Kidney (tissue), 14 donors: ENCODE results near the gene FBN2. TPM values are rescaled to one million over a fixed set of nuclear protein-coding genes. Genes with fewer than 3 reads are reported as not detected.
A peak's percentile ranks its signal among the peaks of the same experiment; 100 is the strongest.

Experiments
- DNase-seq, 5 donors: peaks; one replicate each; pipeline ENCODE4 v3.0.0-alpha.2; 2013 to 2020
- FAIRE-seq: peaks from 2 replicates; lab custom pipeline; 2012; peaks lifted over from hg19 to GRCh38; lab: Jason Lieb, UNC
- H3K27ac ChIP-seq, 2 donors: one replicate each; pipeline ENCODE4 v1.7.0; 2013; ENCODE audit warnings: low read depth in 2 of 2, low read length in 2 of 2, inconsistent platforms in 1 of 2
- H3K27me3 ChIP-seq: one replicate; pipeline ENCODE4 v1.7.1; 2013; ENCODE audit warnings: low read length, inconsistent platforms; ENCODE audit not compliant: control insufficient read depth, insufficient read depth
- H3K36me3 ChIP-seq, 3 donors: one replicate each; pipeline versions ENCODE4 v1.7.0 to v1.7.1; 2013; ENCODE audit warnings: low read length in 3 of 3, control low read depth in 1 of 3, inconsistent platforms in 1 of 3; ENCODE audit not compliant: insufficient read depth in 3 of 3, control insufficient read depth in 2 of 3
- H3K4me1 ChIP-seq, 3 donors: one replicate each; pipeline versions ENCODE4 v1.7.0 to v1.7.1; 2013; ENCODE audit warnings: low read length in 3 of 3, inconsistent platforms in 1 of 3, low read depth in 1 of 3; ENCODE audit not compliant: control insufficient read depth in 2 of 3, insufficient read depth in 2 of 3
- H3K4me3 ChIP-seq, 3 donors: one replicate each; pipeline versions ENCODE4 v1.7.0 to v1.8.1; 2013; ENCODE audit warnings: low read length in 3 of 3, control low read depth in 1 of 3, inconsistent platforms in 1 of 3
- H3K9ac ChIP-seq, 3 donors: one replicate each; pipeline versions ENCODE4 v1.7.0 to v1.7.1; 2013; ENCODE audit warnings: low read length in 3 of 3, control low read depth in 1 of 3, inconsistent platforms in 1 of 3
- H3K9me3 ChIP-seq, 3 donors: one replicate each; pipeline versions ENCODE4 v1.7.0 to v1.7.1; 2013; ENCODE audit warnings: low read length in 3 of 3, control low read depth in 1 of 3, inconsistent platforms in 1 of 3; ENCODE audit not compliant: control insufficient read depth in 2 of 3, insufficient read depth in 1 of 3
- intact Hi-C: fragments of 100-400 bp; cut with DNase I; formaldehyde crosslinking; loops from one replicate; pipeline ENCODE4 v1.11.1; 2022
- polyA plus RNA-seq: library from polyadenylated mRNA; stranded (reverse); fragments of 350-450 nt; fragmentation: Illumina TruSeq; extraction: RNeasy Lipid Tissue Mini Kit (QIAGEN cat#74804); gene quantifications from one replicate; pipeline ENCODE4 v1.2.3, GENCODE V29; 2014; ENCODE audit warnings: low read depth, low replicate concordance; ENCODE audit not compliant: insufficient read depth
- total RNA-seq: library from RNA; stranded (reverse); fragmentation: NEBNext Ultra II Directional; extraction: Animal tissue kit (Norgen Biotek cat#: 25700); gene quantifications from one replicate; pipeline ENCODE4 v1.2.1, GENCODE V29; 2021
- TF ChIP-seq, protein P1 (sequence below): IDR thresholded peaks from 3 replicates; pipeline ENCODE4 v1.5.1; 2012; ENCODE audit warnings: mild to moderate bottlenecking, moderate library complexity, borderline replicate concordance; ENCODE audit not compliant: insufficient read depth; ENCODE audit errors: extremely low read depth
- donor health status: control.
- donor health status: control.
- donor health status: control.
- donor health status: control.
- donor health status: control.
- donor health status: DM: yes; HTN: yes; CAD: no.
- donor health status: Normal renal cell carcinoma (clear cell type).

FBN2 gene
- total and polyA plus RNA-seq, 2 donors from 2014 or later: 0.11 to 1.0 TPM

DNA sequence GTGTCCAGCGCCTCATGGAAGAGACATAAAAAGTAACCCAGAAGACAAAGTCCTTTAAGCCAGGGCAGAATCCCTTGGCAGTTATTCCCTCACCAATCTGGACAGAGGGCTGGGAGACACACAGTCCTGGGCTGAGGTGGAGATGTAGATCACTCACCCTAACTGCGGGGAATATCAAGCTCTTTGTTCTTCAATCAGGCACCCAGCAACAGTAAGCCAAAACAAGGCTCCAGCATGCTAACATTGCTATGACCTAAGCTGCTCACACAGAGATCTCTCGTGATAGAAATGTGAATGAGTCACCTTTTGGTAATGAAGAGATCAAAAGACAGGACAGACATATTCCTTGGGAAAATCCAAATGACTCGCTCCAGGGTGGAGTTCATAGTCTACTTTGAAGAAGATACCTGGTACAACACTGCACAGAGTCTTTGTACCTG lies 101.3 kb downstream of the FBN2 start:
- FAIRE-seq (no peak), DNase-seq (no peak)
- no peaks in the 10 kb centered on the region for H3K36me3 ChIP-seq
- no peak overlapping the region for H3K27ac ChIP-seq
- no peak overlapping the region for H3K9ac ChIP-seq
- TF ChIP-seq, protein P1, sequence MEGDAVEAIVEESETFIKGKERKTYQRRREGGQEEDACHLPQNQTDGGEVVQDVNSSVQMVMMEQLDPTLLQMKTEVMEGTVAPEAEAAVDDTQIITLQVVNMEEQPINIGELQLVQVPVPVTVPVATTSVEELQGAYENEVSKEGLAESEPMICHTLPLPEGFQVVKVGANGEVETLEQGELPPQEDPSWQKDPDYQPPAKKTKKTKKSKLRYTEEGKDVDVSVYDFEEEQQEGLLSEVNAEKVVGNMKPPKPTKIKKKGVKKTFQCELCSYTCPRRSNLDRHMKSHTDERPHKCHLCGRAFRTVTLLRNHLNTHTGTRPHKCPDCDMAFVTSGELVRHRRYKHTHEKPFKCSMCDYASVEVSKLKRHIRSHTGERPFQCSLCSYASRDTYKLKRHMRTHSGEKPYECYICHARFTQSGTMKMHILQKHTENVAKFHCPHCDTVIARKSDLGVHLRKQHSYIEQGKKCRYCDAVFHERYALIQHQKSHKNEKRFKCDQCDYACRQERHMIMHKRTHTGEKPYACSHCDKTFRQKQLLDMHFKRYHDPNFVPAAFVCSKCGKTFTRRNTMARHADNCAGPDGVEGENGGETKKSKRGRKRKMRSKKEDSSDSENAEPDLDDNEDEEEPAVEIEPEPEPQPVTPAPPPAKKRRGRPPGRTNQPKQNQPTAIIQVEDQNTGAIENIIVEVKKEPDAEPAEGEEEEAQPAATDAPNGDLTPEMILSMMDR: no peak
- H3K27me3 ChIP-seq: no peaks in the 10 kb centered on the region
- no peak overlapping the region for H3K4me3 ChIP-seq
- H3K9me3 ChIP-seq: no peaks in the 10 kb centered on the region
- intact Hi-C loops: no loop called here
- no peaks in the 10 kb centered on the region for H3K4me1 ChIP-seq

DNA sequence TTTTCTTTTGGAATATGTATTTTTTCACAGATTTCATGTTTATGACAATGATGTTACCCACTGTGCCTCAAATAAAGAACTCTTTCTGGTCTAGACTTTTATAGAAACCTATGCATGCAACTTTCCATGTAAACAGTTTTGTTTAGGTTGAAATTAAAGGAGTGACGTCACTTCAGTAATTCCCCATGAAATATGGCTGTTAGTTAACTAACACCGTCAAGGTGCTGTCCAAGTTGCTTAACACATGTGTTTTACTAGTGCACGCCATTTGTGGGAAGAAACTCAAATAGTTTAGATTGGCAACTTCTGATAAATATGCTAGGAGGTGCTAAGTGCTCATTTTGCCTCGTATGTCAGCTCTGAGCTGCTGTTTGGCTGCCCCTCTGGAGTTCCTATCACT lies 102.2 kb downstream of the FBN2 start:
- no peaks in the 10 kb centered on the region for H3K27me3 ChIP-seq
- H3K9me3 ChIP-seq: no peaks in the 10 kb centered on the region
- intact Hi-C loops: no loop called here
- TF ChIP-seq, protein P1: no peak
- no peaks in the 10 kb centered on the region for H3K36me3 ChIP-seq
- no peak for FAIRE-seq
- no peak overlapping the region for H3K4me3 ChIP-seq
- no peaks in the 10 kb centered on the region for H3K4me1 ChIP-seq
- H3K9ac ChIP-seq: no peak overlapping the region
- H3K27ac ChIP-seq: no peak overlapping the region
- no peak for DNase-seq

DNA sequence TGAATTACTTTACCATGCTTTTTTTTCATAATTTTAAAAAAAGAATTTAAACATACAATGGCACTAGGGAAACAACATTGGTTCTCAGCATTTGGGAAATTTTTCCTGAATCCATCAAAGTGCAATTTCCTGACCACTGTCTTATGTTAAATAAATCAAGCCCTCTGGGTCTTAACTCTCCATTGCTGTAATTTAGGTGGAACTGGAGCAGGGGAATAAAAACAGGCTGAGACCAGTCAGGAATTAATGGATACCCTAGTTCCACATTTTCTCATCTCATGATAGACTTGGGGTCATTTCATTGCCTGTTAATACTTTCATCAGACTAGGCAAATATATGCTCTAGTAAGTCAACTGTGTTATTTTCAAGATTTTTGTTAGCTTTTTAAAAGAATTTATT lies 103.1 kb downstream of the FBN2 start:
- H3K9me3 ChIP-seq: no peaks in the 10 kb centered on the region
- peak in 1 of 5 donors; percentile 11 for DNase-seq
- FAIRE-seq: no peak
- no peak overlapping the region for H3K9ac ChIP-seq
- no peaks in the 10 kb centered on the region for H3K36me3 ChIP-seq
- TF ChIP-seq, protein P1: no peak
- no peaks in the 10 kb centered on the region for H3K27me3 ChIP-seq
- intact Hi-C loops: no loop called here
- H3K4me1 ChIP-seq: no peaks in the 10 kb centered on the region
- H3K4me3 ChIP-seq: no peak overlapping the region
- no peak overlapping the region for H3K27ac ChIP-seq

DNA sequence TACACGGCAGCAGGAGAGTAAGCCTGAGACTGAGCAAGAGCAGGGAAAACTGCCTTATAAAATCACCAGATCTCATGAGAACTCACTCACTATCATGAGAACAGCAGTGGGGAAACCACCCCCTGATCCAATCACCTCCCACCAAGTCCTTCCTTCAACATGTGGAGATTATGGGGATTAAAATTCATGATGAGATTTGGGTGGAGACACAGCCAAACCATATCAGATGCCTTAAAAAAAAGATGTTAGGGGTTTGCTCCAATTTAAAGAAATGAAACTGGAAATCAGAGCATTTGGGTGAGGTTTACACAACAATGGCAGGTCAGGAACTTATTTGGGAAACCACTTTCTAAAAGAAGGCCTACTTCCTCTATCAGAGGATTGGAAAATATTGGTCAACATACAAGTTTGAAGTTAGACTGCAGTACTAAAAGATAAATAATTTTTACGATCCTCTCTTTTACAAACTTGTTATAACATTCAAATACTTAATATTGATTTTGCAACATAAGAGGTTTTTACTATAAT lies 105.1 kb downstream of the FBN2 start:
- no peaks in the 10 kb centered on the region for H3K9me3 ChIP-seq
- no peak overlapping the region for H3K9ac ChIP-seq
- intact Hi-C loops: no loop called here
- H3K27me3 ChIP-seq: no peaks in the 10 kb centered on the region
- H3K4me1 ChIP-seq: no peaks in the 10 kb centered on the region
- TF ChIP-seq, protein P1: no peak
- no peak overlapping the region for H3K27ac ChIP-seq
- FAIRE-seq (no peak), DNase-seq (no peak)
- H3K36me3 ChIP-seq: no peaks in the 10 kb centered on the region
- no peak overlapping the region for H3K4me3 ChIP-seq
